Colonic mucosa (tissue), 4 donors: ENCODE results near the gene SLC9A5. TPM values are rescaled to one million over a fixed set of nuclear protein-coding genes. Genes with fewer than 3 reads are reported as not detected.
A peak's percentile ranks its signal among the peaks of the same experiment; 100 is the strongest.

Experiments used
- DNase-seq: peaks from one replicate; pipeline ENCODE4 v3.0.0-alpha.2; 2020
- H3K27ac ChIP-seq: fragments of 200-600 bp; one replicate; pipeline ENCODE4 v1.8.0; 2021
- H3K27me3 ChIP-seq: fragments of 200-600 bp; one replicate; pipeline ENCODE4 v1.8.0; 2021
- H3K36me3 ChIP-seq: fragments of 200-600 bp; one replicate; pipeline ENCODE4 v1.8.0; 2021
- H3K4me1 ChIP-seq: fragments of 200-600 bp; one replicate; pipeline ENCODE4 v1.8.0; 2021; ENCODE audit warnings: mild to moderate bottlenecking
- H3K4me3 ChIP-seq: fragments of 200-600 bp; one replicate; pipeline ENCODE4 v1.8.0; 2021
- H3K9ac ChIP-seq, 2 donors: one replicate each; pipeline ENCODE4 v1.7.0; 2013; ENCODE audit warnings: control low read depth in 2 of 2, low read depth in 2 of 2, low read length in 2 of 2
- H3K9me3 ChIP-seq: fragments of 200-600 bp; one replicate; pipeline ENCODE4 v1.8.0; 2021
- CTCF ChIP-seq: fragments of 200-600 bp; IDR thresholded peaks from one replicate; pipeline ENCODE4 v1.8.0; 2022; ENCODE audit warnings: antibody characterized with exemption, mild to moderate bottlenecking
- intact Hi-C: fragments of 100-400 bp; cut with DNase I; formaldehyde crosslinking; loops from one replicate; pipeline ENCODE4 v1.14.1; 2022
- total RNA-seq, 2 donors: library from RNA; stranded (reverse); fragmentation: NEBNext Ultra II Directional in 1 of 2; extraction: Animal tissue kit (Norgen Biotek cat#: 25700) in 1 of 2; gene quantifications; one replicate each; pipeline ENCODE4 v1.2.1, GENCODE V29; 2021
- donor health status: healthy.
- donor health status: DM: no; HTN: no; CAD: no.
- donor health status: DM: no; HTN: no; CAD: no.

SLC9A5 gene, protein sequence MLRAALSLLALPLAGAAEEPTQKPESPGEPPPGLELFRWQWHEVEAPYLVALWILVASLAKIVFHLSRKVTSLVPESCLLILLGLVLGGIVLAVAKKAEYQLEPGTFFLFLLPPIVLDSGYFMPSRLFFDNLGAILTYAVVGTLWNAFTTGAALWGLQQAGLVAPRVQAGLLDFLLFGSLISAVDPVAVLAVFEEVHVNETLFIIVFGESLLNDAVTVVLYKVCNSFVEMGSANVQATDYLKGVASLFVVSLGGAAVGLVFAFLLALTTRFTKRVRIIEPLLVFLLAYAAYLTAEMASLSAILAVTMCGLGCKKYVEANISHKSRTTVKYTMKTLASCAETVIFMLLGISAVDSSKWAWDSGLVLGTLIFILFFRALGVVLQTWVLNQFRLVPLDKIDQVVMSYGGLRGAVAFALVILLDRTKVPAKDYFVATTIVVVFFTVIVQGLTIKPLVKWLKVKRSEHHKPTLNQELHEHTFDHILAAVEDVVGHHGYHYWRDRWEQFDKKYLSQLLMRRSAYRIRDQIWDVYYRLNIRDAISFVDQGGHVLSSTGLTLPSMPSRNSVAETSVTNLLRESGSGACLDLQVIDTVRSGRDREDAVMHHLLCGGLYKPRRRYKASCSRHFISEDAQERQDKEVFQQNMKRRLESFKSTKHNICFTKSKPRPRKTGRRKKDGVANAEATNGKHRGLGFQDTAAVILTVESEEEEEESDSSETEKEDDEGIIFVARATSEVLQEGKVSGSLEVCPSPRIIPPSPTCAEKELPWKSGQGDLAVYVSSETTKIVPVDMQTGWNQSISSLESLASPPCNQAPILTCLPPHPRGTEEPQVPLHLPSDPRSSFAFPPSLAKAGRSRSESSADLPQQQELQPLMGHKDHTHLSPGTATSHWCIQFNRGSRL
- 1 to 10 TPM in 1 of 2 donors, under 1 TPM in 1; 0.48 to 2.1 TPM for total RNA-seq

DNA sequence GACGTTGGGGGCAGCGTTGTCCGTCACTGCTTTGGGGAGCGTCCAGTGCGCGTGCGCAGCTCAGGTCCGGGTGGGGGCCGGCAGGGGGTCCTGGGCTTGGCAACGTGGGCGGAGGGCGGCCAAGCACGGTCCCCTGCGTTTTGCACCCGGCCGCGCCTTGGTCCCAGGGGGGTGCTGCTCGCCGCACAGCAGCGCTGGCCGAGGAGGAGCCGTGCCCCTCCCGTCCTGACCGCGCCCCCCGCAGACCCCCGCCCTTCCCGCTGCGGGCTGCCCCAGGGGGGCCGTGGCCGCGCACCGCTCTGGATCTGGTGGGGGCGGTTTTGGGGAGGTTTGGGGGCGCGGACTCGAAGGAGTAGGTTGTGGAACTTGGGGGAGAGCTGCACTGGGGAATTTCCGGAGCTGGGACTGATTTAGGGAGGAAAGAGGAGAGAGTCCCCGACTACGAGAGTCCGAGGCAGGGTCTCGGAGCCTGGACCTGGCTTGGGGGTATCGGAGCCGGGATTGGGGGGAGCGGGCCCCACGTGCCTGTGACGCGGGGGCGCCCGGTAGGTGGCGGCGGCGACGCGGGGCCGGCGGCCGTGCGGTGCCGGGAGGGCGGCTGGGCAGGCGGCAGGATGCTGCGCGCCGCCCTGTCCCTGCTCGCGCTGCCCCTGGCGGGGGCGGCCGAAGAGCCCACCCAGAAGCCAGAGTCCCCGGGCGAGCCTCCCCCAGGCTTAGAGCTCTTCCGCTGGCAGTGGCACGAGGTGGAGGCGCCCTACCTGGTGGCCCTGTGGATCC lies at the start of gene SLC9A5:
Gene SLC9A5, plus strand, starts transcription at position 579 of the 777 bp plus-strand sequence. Its CDS starts 36 bp downstream, at position 615.
- DNase-seq: no peak
- Histone ChIP-seq H3K27me3 (no peaks in the 10 kb centered on the region), H3K36me3 (no peaks in the 10 kb centered on the region), H3K4me1 (peaks cover 9% of the 10 kb centered on the region), H3K27ac (no peak within 1 kb of the TSS), H3K9me3 (no peaks in the 10 kb centered on the region), H3K9ac (peak within 1 kb of the TSS; percentile 62 to 93), H3K4me3 (peak within 1 kb of the TSS; percentile 46)
- TF ChIP-seq CTCF: no peak
- intact Hi-C loops: no loop called here

DNA sequence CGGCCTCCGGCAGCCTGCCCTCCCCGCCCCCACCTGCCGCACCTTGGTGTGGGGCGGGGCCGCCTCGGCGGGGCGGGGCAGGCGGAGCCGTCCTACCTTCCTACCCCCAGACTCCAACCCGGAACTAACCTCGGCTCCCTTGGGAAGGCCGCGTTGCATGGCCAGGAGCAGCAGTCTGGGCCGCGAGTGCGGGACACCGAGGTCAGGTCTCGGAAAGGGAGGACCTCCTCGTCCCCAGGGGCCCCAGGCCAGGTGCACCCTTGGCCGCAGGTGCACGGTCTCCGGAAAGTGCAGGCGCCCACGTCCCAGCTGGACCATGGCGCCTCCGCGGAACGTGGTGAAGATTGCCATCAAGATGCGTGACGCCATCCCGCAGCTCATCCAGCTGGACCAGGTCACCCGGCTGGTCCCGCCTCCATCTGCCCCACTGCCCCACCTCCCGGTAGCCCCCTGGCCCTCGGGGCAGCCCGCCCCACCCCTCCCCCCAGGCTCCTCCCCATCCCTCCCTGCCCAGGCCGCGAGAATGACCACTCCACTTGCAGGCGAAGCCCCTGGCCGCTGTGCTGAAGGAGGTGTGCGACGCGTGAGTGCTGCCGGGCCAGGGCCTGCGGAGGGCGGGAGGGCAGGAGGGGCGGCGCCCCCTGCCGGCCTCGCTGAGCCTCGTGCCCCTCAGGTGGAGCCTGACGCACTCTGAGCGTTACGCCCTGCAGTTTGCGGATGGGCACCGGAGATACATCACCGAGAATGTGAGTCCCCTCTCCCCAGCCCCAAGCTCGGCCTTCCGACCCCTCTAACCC lies 49.6 kb upstream of the SLC9A5 start, which contains the start of gene ELMO3:
Gene ELMO3, plus strand, starts transcription at position 121 of the 797 bp plus-strand sequence. Its CDS starts 196 bp downstream, at position 317.
- H3K27me3 ChIP-seq: no peaks in the 10 kb centered on the region
- TF ChIP-seq CTCF: peak; percentile 42
- peak within 1 kb of the TSS; percentile 96 for H3K27ac ChIP-seq
- intact Hi-C loops: loop anchor here (5.0 kb wide), 1 partner anchor 83 kb away; no protein-coding TSS in a partner anchor
- peaks cover 22% of the 10 kb centered on the region for H3K36me3 ChIP-seq
- peak; percentile 89 for DNase-seq
- H3K4me3 ChIP-seq: peak within 1 kb of the TSS; percentile 54
- no peaks in the 10 kb centered on the region for H3K4me1 ChIP-seq
- H3K9me3 ChIP-seq: no peaks in the 10 kb centered on the region
- H3K9ac ChIP-seq: peak within 1 kb of the TSS; percentile 76 to 84

DNA sequence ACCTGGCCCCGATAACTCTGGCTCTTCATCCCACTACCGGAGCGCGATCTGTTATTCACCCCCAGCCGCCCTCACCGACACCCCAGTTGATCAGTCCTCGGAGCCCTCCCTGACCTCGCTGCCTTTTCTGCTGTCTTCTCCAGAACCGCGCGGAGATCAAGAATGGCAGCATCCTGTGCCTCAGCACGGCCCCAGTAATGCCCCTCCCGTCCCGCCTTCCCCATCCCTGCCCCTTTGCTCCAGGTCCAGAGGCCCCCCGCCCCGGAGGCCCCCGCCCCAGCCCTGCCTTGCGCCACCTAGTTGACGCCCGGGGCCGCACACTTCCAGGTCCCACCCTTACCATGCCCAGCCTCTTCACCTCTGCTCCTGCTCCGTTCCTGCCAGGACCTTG lies 49.0 kb upstream of the SLC9A5 start:
- TF ChIP-seq CTCF: no peak
- intact Hi-C loops: loop anchor here (5.0 kb wide), 1 partner anchor 82 kb away; no protein-coding TSS in a partner anchor
- Histone ChIP-seq H3K9ac (peak overlapping the region; percentile 39 to 76), H3K4me1 (no peaks in the 10 kb centered on the region), H3K9me3 (no peaks in the 10 kb centered on the region), H3K36me3 (peaks cover 22% of the 10 kb centered on the region), H3K27ac (peak overlapping the region; percentile 96), H3K27me3 (no peaks in the 10 kb centered on the region), H3K4me3 (peak overlapping the region; percentile 54)
- peak; percentile 70 for DNase-seq

DNA sequence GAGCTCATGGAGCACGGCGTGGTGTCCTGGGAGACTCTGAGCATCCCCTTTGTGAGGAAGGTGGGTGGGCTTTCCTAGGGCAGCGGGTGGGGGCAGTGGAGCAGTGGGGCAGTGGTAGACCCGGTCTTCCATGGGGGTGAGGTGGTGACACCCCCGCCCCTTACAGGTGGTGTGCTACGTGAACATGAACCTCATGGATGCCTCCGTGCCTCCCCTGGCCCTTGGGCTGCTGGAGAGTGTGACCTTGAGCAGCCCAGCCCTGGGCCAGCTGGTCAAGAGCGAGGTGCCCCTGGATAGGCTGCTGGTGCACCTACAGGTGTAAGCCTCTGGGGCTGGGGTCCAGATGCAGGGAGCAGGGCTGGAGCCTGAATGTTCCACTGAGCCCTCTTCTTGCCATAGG lies 48.3 kb upstream of the SLC9A5 start:
- H3K36me3 ChIP-seq: peaks cover 18% of the 10 kb centered on the region
- H3K27ac ChIP-seq: no peak overlapping the region
- H3K9ac ChIP-seq: peak overlapping the region; percentile 3 to 46
- H3K9me3 ChIP-seq: no peaks in the 10 kb centered on the region
- H3K4me1 ChIP-seq: no peaks in the 10 kb centered on the region
- DNase-seq: no peak
- intact Hi-C loops: no loop called here
- H3K4me3 ChIP-seq: peak overlapping the region; percentile 54
- no peak for TF ChIP-seq CTCF
- H3K27me3 ChIP-seq: no peaks in the 10 kb centered on the region
